Adrenal gland (tissue), 12 donors: Measurements from ENCODE around the gene RAF1. TPM values are rescaled to one million over a fixed set of nuclear protein-coding genes. Genes with fewer than 3 reads are reported as not detected.
A peak's percentile ranks its signal among the peaks of the same experiment; 100 is the strongest.

Experiments
- DNase-seq, 7 donors: peaks; one replicate each; pipeline ENCODE4 v3.0.0-alpha.2; 2019 to 2020
- H3K27ac ChIP-seq, 5 donors: fragments of 200-600 bp; sonication (generic) in 4 of 5; 1 replicate in 3 of 5; 2 replicates in 2 of 5; pipeline versions ENCODE4 v1.5.1 to v1.8.0; 2016 to 2020; ENCODE audit warnings: mild to moderate bottlenecking in 1 of 5
- H3K27me3 ChIP-seq: fragments of 200-600 bp; 2 replicates; pipeline ENCODE4 v1.8.0; 2021
- H3K36me3 ChIP-seq, 2 donors: fragments of 200-600 bp; replicated peaks in 1 of 2; 1 replicate in 1 of 2; 2 replicates in 1 of 2; pipeline versions ENCODE4 v1.5.1 to v1.8.0; 2018 to 2022
- H3K4me1 ChIP-seq, 2 donors: fragments of 200-600 bp; replicated peaks in 1 of 2; 1 replicate in 1 of 2; 2 replicates in 1 of 2; pipeline versions ENCODE4 v1.5.1 to v1.8.0; 2018 to 2021
- H3K4me3 ChIP-seq, 4 donors: fragments of 200-600 bp; sonication (generic) in 3 of 4; one replicate each; pipeline ENCODE4 v1.5.1; 2016 to 2018
- H3K9me3 ChIP-seq, 3 donors: fragments of 200-600 bp; sonication (generic) in 1 of 3; replicated peaks in 1 of 3; 1 replicate in 2 of 3; 2 replicates in 1 of 3; pipeline versions ENCODE4 v1.5.1 to v1.8.0; 2016 to 2021
- POLR2A ChIP-seq, 2 donors: fragments of 450-650 bp; IDR thresholded peaks; one replicate each; pipeline ENCODE4 v1.6.1; 2017; ENCODE audit warnings: antibody characterized with exemption in 2 of 2, mild to moderate bottlenecking in 2 of 2, moderate library complexity in 1 of 2
- WGBS, 4 donors: extraction: QIAGEN DNeasy Blood & Tissue Kit in 2 of 4; methylation state at CpG; one replicate each; pipeline versions ENCODE4 v1.1.5 to v1.1.7; 2013 to 2017; 5-methylcytosine and 5-hydroxymethylcytosine counted together
- intact Hi-C, 2 donors: fragments of 100-400 bp; cut with DNase I; formaldehyde crosslinking; loops; one replicate each; pipeline versions ENCODE4 v1.14.1 to v1.15.0; 2022 to 2023
- polyA plus RNA-seq, 3 donors: library from polyadenylated mRNA; stranded (reverse); fragments of 200-250 nt in 2 of 3; fragments of 350-450 nt in 1 of 3; fragmentation: Illumina TruSeq in 1 of 3; extraction: RNeasy Lipid Tissue Mini Kit (QIAGEN cat#74804) in 1 of 3; gene quantifications; one replicate each; pipeline ENCODE4 v1.2.3, GENCODE V29; 2013 to 2014
- total RNA-seq, 9 donors: library from RNA; depleted of rRNA in 4 of 9; stranded (reverse); fragments of >200 nt in 4 of 9; fragments of 120-200 nt in 1 of 9; fragmentation: NEBNext Ultra II Directional in 1 of 9; extraction: Animal tissue kit (Norgen Biotek cat#: 25700) in 1 of 9; gene quantifications; one replicate each; pipeline versions ENCODE4 v1.1.0 to v1.2.4, GENCODE V29; 2013 to 2023
- TF ChIP-seq, protein P1 (sequence below), 6 experiments: fragments of 450-650 bp in 4 of 6; fragments of 200-600 bp in 2 of 6; sonication (generic) in 1 of 6; IDR thresholded peaks; 1 replicate in 5 of 6; 2 replicates in 1 of 6; pipeline versions ENCODE4 v1.5.1 to v1.8.0; 2016 to 2021; ENCODE audit warnings: antibody characterized with exemption in 6 of 6, mild to moderate bottlenecking in 2 of 6, moderate library complexity in 1 of 6
- donor health status: healthy with polysubstance abuse.
- donor health status: Bipolar disorder and iron deficiency.
- donor health status: DM: yes; HTN: yes; CAD: no.
- donor health status: DM: no; HTN: no; CAD: no.
- donor health status: DM: no; HTN: no; CAD: no.
- donor health status: DM: yes; HTN: yes; CAD: no.

RAF1 gene
- total and polyA plus RNA-seq, 12 donors, result 45.9 to 110 (median 69.4) TPM

DNA sequence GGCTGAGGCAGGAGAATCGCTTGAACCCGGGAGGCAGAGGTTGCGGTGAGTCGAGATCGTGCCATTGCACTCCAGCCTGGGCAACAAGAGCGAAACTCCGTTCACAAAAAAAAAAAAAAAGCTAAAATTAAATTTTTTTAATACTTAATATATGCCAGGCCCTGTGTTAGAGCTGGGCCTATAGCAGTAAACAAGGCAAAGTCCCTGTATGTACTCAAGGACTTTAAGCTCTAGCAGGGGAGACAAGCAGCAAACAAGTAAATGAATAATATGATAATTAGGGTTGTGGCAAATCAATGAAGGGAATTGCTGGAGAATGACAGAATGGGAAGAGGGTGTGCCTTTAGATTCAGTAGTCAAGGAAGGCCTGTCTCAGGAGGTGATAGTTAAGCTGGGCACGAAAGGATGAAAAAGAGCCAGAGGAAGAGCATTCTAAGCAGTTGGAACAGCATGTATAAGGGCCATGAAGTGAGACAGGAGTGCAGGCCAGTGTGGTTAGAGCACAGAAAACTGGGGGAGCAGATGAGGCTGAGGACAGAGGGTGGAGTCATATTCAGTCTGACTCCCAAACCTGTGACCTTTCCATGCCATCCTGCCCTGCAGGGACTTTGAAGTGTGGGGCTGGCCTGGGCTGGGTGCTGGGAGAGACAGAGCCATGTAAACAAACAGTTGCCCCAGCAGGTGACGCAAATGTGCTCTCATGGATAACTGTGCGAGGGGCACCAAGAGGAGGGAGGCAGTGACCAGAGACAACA lies 6.6 kb upstream of the RAF1 start:
- no peak for TF ChIP-seq POLR2A (IDR thresholded peaks at IDR 0.05)
- TF ChIP-seq, protein P1, sequence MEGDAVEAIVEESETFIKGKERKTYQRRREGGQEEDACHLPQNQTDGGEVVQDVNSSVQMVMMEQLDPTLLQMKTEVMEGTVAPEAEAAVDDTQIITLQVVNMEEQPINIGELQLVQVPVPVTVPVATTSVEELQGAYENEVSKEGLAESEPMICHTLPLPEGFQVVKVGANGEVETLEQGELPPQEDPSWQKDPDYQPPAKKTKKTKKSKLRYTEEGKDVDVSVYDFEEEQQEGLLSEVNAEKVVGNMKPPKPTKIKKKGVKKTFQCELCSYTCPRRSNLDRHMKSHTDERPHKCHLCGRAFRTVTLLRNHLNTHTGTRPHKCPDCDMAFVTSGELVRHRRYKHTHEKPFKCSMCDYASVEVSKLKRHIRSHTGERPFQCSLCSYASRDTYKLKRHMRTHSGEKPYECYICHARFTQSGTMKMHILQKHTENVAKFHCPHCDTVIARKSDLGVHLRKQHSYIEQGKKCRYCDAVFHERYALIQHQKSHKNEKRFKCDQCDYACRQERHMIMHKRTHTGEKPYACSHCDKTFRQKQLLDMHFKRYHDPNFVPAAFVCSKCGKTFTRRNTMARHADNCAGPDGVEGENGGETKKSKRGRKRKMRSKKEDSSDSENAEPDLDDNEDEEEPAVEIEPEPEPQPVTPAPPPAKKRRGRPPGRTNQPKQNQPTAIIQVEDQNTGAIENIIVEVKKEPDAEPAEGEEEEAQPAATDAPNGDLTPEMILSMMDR (IDR thresholded peaks at IDR 0.05), result no peak
- 85 to 90% (median 88%) methylated on average over 6 to 10 of the region's 10 CpGs for WGBS, 4 donors
- no peaks in the 10 kb centered on the region for H3K36me3 ChIP-seq
- H3K9me3 ChIP-seq, result no peaks in the 10 kb centered on the region
- H3K27ac ChIP-seq, result no peak overlapping the region
- intact Hi-C loops, result no loop called here
- H3K27me3 ChIP-seq, result no peaks in the 10 kb centered on the region
- no peaks in the 10 kb centered on the region for H3K4me1 ChIP-seq
- DNase-seq, result no peak
- no peak overlapping the region for H3K4me3 ChIP-seq

DNA sequence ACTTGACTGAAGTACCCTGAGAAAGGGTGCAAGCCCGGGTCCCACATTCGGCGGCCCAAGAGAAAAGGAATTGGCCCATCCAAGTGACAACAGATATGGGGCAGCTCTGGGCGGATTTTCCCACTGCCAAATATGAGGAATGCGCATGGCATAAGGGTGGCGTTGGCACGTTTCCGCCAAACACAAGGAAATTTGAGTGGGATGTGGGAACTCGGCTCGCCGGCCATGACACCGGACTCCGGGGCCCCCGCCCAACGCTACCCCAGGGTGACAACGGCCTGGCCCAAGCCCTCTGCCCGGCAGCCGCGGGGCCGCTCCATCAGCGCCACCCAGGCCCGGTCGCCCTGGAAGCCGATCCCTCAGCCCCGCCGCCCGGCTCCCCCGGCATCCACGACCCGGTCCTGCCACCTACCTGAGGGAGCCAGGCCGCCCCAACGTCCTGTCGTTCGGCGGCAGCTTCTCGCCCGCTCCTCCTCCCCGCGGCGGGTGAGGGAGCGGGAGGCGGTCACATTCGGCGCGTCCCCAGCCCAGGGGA lies 449 bp downstream of the RAF1 start:
- DNase-seq, result peak; percentile 42 to 69 (median 60)
- no peak for TF ChIP-seq POLR2A (IDR thresholded peaks at IDR 0.05)
- TF ChIP-seq, protein P1 (IDR thresholded peaks at IDR 0.05), result no peak
- Histone ChIP-seq H3K4me1 (peaks cover 13 to 39% of the 10 kb centered on the region in 2 donors), H3K27ac (peak overlapping the region; percentile 90 to 98 (median 98)), H3K9me3 (no peaks in the 10 kb centered on the region), H3K36me3 (no peaks in the 10 kb centered on the region), H3K27me3 (no peaks in the 10 kb centered on the region), H3K4me3 (peak overlapping the region; percentile 7 to 92 (median 72))
- WGBS, 4 donors, result 0 to 1% (median 0%) methylated on average over 5 to 45 of the region's 45 CpGs
- intact Hi-C loops, result loop anchor here in 1 of 2 donors (10.0 kb wide), 1 partner anchor 69 kb away; no protein-coding TSS in a partner anchor

DNA sequence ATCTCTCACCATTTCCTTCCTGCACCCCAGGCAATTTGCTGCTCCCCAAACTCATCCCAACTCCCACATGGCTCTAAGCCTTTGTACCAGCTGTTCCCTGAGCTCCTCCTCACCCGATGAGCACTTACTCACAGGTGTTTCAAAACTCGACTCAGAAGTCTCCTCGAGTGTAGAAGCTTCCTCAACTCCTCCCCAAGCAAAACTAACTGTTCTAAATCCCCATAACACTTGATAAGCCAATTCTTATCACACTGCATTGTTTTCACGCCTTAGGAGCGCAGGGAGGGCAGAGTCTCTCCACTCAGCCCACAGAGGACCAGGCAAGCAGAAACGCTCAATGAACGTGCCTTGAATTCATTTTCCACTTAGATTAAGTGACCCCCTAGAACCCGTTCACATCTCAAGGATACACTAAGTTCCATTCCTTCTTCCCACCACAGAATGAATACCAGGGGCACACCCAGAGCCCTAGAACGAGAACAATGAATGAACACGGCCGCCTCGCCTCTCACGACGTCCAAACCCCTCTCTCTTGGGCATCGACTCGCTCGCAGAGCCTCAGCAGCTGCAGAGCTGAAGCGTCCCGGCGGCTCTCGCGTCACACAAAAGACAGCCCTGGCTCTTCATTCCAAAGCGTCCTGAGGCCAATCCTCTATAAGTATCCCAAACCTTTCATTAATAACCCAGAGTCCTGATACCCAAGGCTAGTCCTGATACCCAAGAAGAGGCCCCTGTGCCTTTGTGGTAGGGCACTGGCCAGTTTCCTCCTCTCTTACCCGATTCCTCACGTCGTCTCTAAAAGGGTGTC lies 1.1 kb downstream of the RAF1 start:
- Histone ChIP-seq H3K4me3 (peak overlapping the region; percentile 7 to 92 (median 72)), H3K27me3 (no peaks in the 10 kb centered on the region), H3K36me3 (no peaks in the 10 kb centered on the region), H3K9me3 (no peaks in the 10 kb centered on the region), H3K4me1 (peaks cover 13 to 46% of the 10 kb centered on the region in 2 donors), H3K27ac (peak overlapping the region; percentile 90 to 98 (median 98))
- intact Hi-C loops, result loop anchor here in 1 of 2 donors (10.0 kb wide), 1 partner anchor 68 kb away; no protein-coding TSS in a partner anchor
- WGBS, 4 donors, result 0 to 1% (median 0%) methylated on average over 11 to 26 of the region's 26 CpGs
- DNase-seq, result peak in 6 of 7 donors; percentile 31 to 65 (median 51)
- peak in 1 of 2 donors; percentile 41 for TF ChIP-seq POLR2A (IDR thresholded peaks at IDR 0.05)
- TF ChIP-seq, protein P1 (IDR thresholded peaks at IDR 0.05), result no peak
